Activated naive CD4-positive, alpha-beta T cell (primary cell): ENCODE measurements around the gene TEDC2.

Experiments
- DNase-seq, 4 experiments: peaks; one replicate each; lab custom pipeline; 2025; lab: John Stamatoyannopoulos, UW

The TEDC2 gene

GRCh38 chr16:2496223-2497115 lies 36.6 kb downstream of the TEDC2 start:
- DNase-seq = no peak

- no peak for DNase-seq
Measured at GRCh38 chr16:2497116-2497630, 37.3 kb downstream of the TEDC2 start.

- DNase-seq = no peak
Measured at GRCh38 chr16:2497695-2498484, 38.0 kb downstream of the TEDC2 start.

- DNase-seq = no peak
Measured at GRCh38 chr16:2498531-2499253, 38.8 kb downstream of the TEDC2 start.

GRCh38 chr16:2499454-2499853 lies 39.5 kb downstream of the TEDC2 start:
- DNase-seq = no peak

- DNase-seq = no peak
Measured at GRCh38 chr16:2499890-2500429, 40.1 kb downstream of the TEDC2 start.

- DNase-seq = no peak
Measured at GRCh38 chr16:2500430-2500917, 40.6 kb downstream of the TEDC2 start.

GRCh38 chr16:2500918-2501750 lies 41.2 kb downstream of the TEDC2 start:
- DNase-seq = peak; percentile 40 to 76 (median 70)

GRCh38 chr16:2501946-2502895 lies 42.3 kb downstream of the TEDC2 start:
- DNase-seq = no peak

- no peak for DNase-seq
Measured at GRCh38 chr16:2505695-2506094, 45.8 kb downstream of the TEDC2 start.

- no peak for DNase-seq
Measured at GRCh38 chr16:2507052-2507659, 47.2 kb downstream of the TEDC2 start.

- DNase-seq = no peak
Measured at GRCh38 chr16:2507665-2508064, 47.8 kb downstream of the TEDC2 start.

- no peak for DNase-seq
Measured at GRCh38 chr16:2508722-2509400, 49.0 kb downstream of the TEDC2 start.

GRCh38 chr16:2511128-2511800 lies 51.4 kb downstream of the TEDC2 start:
- DNase-seq = no peak

- no peak for DNase-seq
Measured at GRCh38 chr16:2511996-2512734, 52.3 kb downstream of the TEDC2 start.

GRCh38 chr16:2512735-2513404 lies 53.0 kb downstream of the TEDC2 start:
- DNase-seq = no peak
